ENCODE measurements around the gene WBP11. TPM values are rescaled to one million over a fixed set of nuclear protein-coding genes. Genes with fewer than 3 reads are reported as not detected.

The WBP11 gene
- total RNA-seq, 2 donors from 2014 or later, result 38.0 to 44.1 TPM

GRCh38 chr12:14828892-14829291 lies 25.6 kb upstream of the WBP11 start:
- intact Hi-C loops (cut with DNase I, micrococcal nuclease), result no loop called here
- ATAC-seq, result no peak

GRCh38 chr12:14827043-14827442 lies 23.8 kb upstream of the WBP11 start:
- DNase-seq, result no peak
- intact Hi-C loops (cut with DNase I, micrococcal nuclease), result no loop called here
- ATAC-seq, result no peak

More at GRCh38 chr12:14828892-14829291, 25.6 kb upstream of the WBP11 start:
- no peak for DNase-seq

- ATAC-seq (no peak), DNase-seq (no peak)
- intact Hi-C loops (cut with DNase I, micrococcal nuclease), result no loop called here
These were observed 23.2 kb upstream of the WBP11 start for GRCh38 chr12:14826491-14826890.

DNA sequence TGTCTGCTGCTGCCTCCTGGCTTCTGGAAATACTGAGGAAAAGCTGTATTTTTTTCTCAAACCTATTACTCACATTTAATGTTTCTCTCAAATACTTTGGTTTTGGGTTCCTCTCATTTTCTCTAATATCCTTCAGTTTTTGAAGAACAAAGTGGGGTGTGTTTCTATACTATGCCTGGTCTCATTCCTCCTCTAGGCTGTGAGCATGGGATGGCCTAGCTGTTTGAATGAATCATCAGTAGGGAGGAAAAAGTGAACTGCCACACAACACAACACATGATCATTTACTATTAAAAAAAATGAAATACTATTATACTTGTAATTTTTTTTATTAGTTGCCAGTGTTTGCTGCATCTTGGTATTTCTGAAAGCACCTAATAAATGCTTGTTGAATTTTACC lies 22.0 kb upstream of the WBP11 start:
- ATAC-seq, result no peak
- DNase-seq, result no peak
- intact Hi-C loops (cut with DNase I, micrococcal nuclease), result no loop called here

- DNase-seq (no peak), ATAC-seq (no peak)
- intact Hi-C loops (cut with DNase I, micrococcal nuclease), result no loop called here
These were observed 20.8 kb upstream of the WBP11 start for GRCh38 chr12:14824012-14824634.

DNA sequence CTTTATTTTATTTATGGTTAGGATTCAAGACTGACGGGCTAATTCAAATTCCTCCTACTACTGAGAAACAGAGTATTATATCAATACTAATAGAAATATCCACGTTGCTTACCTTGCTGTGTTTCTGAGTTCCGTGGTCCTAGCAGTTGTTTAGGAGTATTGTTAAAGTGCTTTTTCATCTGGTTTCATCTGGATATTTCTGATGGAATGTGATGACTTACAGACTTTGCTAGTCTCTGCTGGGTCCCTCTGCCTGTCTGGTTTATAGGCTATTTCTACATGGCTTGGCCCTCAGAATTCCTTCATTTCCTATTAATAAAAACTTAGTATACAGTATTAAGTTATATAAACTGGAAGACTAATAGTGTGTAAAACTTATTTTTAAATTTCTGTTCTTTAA lies 10.7 kb upstream of the WBP11 start, which contains the start of gene SMCO3:
SMCO3 (minus strand) TSS at position 169 of the 400 bp plus-strand sequence. CDS start 7,502 bp downstream, outside the sequence.
- intact Hi-C loops (cut with DNase I, micrococcal nuclease), result no loop called here
- ATAC-seq (no peak), DNase-seq (no peak)

- no peak for ATAC-seq
- intact Hi-C loops (cut with DNase I, micrococcal nuclease), result no loop called here
- DNase-seq, result no peak
These were observed 8.2 kb upstream of the WBP11 start for GRCh38 chr12:14811486-14811885.

- peak in 1 of 2 donors; percentile 16 for DNase-seq
- peak; percentile 65 for ATAC-seq
- intact Hi-C loops (cut with DNase I, micrococcal nuclease), result no loop called here
These were observed 7.7 kb upstream of the WBP11 start for GRCh38 chr12:14810953-14811483.

- DNase-seq, result no peak
- ATAC-seq, result no peak
- intact Hi-C loops (cut with DNase I, micrococcal nuclease), result no loop called here
These were observed 7.1 kb upstream of the WBP11 start for GRCh38 chr12:14810167-14810952.

DNA sequence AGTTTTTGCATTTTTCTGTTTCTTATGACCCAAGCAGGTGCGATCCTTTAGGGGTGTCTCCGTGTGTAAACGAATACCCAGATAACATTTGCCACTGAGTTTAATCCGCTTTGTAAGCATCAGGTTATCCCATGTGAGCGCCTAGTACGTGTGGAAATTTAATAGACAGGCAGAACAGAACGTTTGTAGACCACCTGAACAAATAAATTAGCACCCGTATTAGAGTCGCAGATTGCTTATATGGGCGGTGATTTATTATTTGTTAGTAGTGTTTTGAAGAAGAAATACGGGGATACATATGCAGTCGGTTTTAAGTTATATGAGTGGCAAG lies 517 bp upstream of the WBP11 start:
- ATAC-seq (peak; percentile 11), DNase-seq (no peak)
- intact Hi-C loops (cut with DNase I, micrococcal nuclease), result no loop called here

GRCh38 chr12:14802721-14803010 lies 612 bp downstream of the WBP11 start:
- intact Hi-C loops (cut with DNase I, micrococcal nuclease), result no loop called here
- no peak for ATAC-seq

DNA sequence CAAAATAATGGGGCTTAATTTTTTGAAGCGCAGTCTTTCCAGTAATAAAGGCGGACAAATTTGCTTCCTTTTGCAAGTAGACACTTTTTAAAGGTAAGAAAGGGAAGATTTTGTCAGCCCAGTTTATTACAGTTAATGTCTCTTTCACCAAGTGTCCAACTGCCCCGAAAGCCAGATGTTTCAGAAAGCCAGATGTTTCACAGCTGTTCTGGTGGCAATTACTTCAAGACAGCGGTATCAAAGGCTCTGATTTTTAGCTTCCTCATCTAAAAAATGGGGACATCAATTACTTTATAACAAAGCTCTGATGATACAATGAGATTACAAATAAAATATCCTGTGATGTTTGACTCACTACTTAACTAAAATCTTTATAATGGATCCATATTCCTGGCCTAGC lies 1.0 kb downstream of the WBP11 start:
- intact Hi-C loops (cut with DNase I, micrococcal nuclease), result no loop called here
- DNase-seq (no peak), ATAC-seq (no peak)

More at GRCh38 chr12:14802721-14803010, 612 bp downstream of the WBP11 start:
- DNase-seq, result no peak

DNA sequence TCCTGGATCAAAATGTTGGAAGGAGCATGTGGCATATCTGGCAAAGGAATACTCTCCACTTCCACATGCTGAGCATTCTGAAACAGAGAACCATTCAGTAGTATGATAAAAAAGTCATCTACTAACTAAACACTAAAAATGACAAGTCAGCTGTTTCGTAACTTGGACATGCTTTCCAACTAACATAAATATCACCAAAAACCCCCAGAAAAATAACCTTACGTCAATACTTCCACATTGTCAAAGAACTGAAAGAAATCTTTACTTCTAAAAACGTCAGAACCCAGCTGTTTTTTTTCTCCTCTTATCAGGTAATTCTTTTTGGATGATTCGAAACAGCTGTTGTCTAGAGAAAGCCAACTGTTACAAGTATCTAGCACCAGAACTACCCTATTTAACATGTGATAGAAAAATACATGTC lies 8.2 kb downstream of the WBP11 start:
- intact Hi-C loops (cut with DNase I, micrococcal nuclease), result no loop called here
- ATAC-seq, result no peak

DNA sequence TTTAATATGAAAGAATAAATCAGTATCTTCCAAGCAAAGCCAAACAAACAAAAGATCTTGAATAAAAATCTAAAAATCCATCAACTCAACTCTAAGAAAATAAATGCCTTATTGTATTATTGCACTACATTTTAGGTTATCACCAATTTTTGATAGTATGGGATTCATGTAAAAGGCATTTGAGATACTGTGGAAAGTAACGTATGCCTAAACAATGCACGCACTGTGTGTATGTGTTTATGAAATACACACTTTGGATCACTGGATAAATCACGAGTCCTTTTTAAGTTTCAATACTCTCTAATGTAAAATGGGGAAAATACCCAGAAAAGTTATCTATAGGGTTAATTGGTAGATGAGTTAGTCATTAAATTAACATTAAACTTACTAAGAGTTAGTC lies 17.7 kb downstream of the WBP11 start:
- intact Hi-C loops (cut with DNase I, micrococcal nuclease), result no loop called here
- ATAC-seq (no peak), DNase-seq (no peak)

More for the DNA sequence above, 8.2 kb downstream of the WBP11 start:
- no peak for DNase-seq

GRCh38 chr12:14784471-14784870 lies 18.8 kb downstream of the WBP11 start:
- intact Hi-C loops (cut with DNase I, micrococcal nuclease), result no loop called here
- DNase-seq (no peak), ATAC-seq (no peak)

DNA sequence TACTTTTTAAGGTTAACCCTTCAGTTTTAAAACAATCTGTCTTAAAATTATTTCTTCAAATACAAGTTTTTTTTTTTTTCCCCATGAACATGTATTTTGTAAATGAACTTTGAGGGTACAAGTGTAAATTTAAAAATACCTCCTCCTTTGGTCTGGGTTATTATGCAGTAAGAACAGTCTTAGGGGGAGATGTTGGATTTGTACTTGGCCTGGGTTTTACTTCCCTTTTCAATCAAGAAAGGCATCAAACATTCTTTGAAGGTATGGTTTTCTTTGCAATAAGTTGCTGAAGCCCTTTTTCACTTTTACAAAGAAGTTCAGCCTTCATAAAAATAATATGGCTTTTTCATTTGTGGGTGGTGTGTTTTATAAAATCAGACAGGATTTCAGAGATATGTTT lies 20.5 kb downstream of the WBP11 start:
- no peak for DNase-seq
- ATAC-seq, result no peak
- intact Hi-C loops (cut with DNase I, micrococcal nuclease), result no loop called here

DNA sequence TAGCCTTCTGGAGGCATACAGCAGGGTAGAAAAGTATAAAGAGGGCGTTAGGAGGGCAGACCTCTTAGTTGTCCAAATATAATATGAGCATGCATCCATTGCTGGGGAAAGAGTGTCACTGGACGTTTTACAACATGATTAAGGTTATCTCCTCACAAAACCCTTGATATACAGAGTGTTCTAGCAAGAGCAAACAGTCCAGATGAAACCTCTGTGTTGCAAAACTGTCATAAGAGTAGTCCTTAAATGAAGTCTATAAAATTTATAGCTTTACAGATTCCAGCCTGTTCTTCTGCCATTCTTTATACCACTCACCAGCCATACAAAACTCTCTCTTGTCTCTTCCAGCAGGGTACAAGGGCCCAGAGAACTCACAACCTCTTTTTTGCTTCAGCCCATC lies 21.7 kb downstream of the WBP11 start:
- DNase-seq (no peak), ATAC-seq (peak; percentile 53)
- intact Hi-C loops (cut with DNase I, micrococcal nuclease), result no loop called here

GRCh38 chr12:14780859-14781258 lies 22.4 kb downstream of the WBP11 start:
- DNase-seq (no peak), ATAC-seq (no peak)
- intact Hi-C loops (cut with DNase I, micrococcal nuclease), result no loop called here

- DNase-seq (no peak), ATAC-seq (no peak)
- intact Hi-C loops (cut with DNase I, micrococcal nuclease), result no loop called here
These were observed 23.4 kb downstream of the WBP11 start for GRCh38 chr12:14779834-14780233.

DNA sequence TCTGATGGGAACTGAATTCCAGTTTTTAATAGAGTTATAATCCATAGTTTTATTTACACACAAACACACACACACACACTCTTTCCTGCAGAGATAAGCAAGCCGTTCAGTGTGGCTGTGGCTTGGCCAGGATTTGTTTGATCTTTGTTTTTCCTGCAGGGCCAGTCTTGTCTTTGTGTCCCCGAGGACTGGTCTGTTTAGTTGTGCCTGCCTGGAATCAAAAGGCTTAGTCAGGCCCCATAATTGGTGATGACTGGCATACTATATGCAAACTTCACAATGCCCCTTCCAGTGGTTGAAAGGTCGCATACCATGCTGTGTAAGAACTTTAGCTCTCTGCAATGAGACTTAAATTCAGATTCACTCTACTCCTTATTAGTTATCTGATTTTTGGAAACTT lies 26.0 kb downstream of the WBP11 start:
- ATAC-seq (peak; percentile 31), DNase-seq (peak in 1 of 2 donors; percentile 63)
- intact Hi-C loops (cut with DNase I, micrococcal nuclease), result no loop called here

Data from left colon (tissue), 2 donors.